Measurements from ENCODE around the gene STIMATE. TPM values are rescaled to one million over a fixed set of nuclear protein-coding genes. Genes with fewer than 3 reads are reported as not detected.
A peak's percentile ranks its signal among the peaks of the same experiment; 100 is the strongest.

Gene STIMATE
- polyA plus RNA-seq (2014; cell fraction: cytosol; rRNA removed), result 11.1 and 19.4 TPM in 2 replicates
- 21.7 and 26.9 TPM in 2 replicates for polyA plus RNA-seq (2014; cell fraction: nucleus; rRNA removed)

GRCh38 chr3:52897130-52898122 is at the start of gene STIMATE:
Gene STIMATE, minus strand, starts transcription at chr3:52897548. Its CDS starts 98 bp downstream, at chr3:52897450.
- peak; percentile 69 for DNase-seq (ENCODE audit: low spot score)

DNA sequence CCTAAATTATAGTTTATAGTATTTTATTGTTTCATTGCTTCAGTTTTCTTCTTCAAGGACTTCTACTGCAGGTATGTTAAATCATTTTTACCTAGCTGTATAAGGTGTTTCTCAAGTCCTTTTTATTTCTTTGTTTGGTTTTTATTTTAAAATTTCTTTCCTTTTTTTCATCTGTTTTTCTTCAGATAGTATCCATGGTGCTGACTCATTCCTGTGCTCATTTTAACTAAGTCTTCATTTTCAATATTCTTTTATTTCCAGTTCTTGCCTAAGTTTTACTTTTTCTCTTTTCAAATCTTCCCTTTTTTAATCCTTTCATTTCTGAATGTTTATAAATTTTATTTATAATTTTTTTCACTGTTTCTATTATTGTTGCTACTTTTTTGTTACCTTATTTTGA is 42.3 kb upstream of the STIMATE start:
- DNase-seq (ENCODE audit: low spot score), result no peak

DNA sequence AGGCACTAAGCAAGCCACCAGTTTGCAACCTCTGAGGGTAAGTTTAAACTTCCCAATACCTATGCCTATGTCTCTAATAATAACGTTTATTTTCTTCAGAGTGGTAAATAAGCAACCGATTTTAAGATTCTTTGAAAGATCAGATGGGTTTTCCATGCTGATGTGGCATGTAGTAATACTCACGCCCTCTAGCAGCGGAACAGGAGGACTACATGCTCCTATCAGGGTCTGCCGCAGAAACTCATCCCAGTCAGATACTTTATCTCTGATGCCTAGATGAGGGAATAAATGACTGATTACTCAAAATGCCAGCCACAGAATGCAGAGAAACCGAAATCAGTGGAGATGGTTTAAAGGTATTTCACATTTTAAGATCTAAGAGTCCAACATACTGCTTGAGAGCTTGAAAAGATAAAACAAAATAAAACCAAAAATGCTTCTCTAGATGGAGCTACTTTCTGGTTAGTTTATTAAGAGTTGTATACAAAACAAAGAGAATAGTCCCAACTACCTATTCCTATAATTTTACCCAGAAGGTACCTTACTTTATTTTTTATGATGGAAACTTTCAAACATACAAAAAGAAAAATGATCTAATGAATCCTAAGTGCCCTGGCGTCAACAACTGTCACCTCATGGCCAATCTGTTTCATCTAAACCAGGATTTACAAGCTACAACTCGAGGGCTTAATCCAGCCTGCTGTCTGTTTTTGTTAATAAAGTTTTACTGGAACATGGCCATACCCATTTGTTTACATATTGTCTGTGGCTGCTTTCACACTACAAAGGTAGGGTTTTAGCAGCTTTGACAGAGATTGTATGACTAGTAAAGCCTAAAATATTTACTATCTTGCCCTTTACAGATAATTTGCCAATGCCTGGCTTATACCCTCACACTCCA is 37.5 kb upstream of the STIMATE start:
- peak; percentile 38 for DNase-seq (ENCODE audit: low spot score)

- DNase-seq (ENCODE audit: low spot score), result no peak
These were observed 34.5 kb upstream of the STIMATE start for GRCh38 chr3:52931889-52932288.

DNA sequence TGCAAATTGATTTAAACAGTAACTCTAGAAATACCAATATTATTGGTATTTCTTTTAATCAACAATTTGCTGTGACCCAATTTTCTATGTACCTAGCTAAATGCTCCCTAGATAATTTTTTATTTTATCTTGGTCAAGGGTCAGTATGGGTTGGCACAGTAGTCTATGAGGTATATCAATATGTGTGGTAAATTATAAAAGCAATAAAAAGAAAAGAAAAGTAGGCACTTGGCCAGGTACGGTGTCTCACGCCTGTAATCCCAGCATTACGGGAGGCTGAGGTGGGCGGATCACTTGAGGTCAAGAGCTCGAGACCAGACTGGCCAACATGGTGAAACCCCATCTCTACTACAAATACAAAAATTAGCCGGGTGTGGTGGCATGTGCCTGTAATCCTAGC is 34.0 kb upstream of the STIMATE start:
- DNase-seq (ENCODE audit: low spot score), result no peak

GRCh38 chr3:52930748-52931147 is 33.4 kb upstream of the STIMATE start:
- DNase-seq (ENCODE audit: low spot score), result no peak

DNA sequence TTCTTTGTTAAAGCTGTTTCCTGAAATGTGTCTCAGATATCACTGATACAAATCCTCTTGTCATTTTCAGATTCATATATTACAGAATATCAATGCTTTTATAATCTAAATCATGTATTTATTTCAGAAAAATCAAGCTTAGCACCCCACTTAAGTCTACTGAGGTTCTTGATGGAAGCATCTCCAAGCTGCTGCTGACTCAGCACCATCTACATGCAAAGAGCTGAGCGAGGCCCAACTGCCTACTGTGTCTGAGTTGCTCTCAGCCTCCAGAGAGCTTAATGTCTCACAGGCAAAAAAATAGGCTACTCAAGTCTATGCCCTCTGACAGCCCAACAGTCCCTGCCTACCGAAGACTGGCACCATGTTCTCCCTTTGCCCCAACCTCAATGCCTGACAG is 29.2 kb upstream of the STIMATE start:
- no peak for DNase-seq (ENCODE audit: low spot score)

GRCh38 chr3:52925405-52926313 is 28.3 kb upstream of the STIMATE start:
- DNase-seq (ENCODE audit: low spot score), result peak; percentile 31

- no peak for DNase-seq (ENCODE audit: low spot score)
These were observed 26.6 kb upstream of the STIMATE start for GRCh38 chr3:52923963-52924362.

DNA sequence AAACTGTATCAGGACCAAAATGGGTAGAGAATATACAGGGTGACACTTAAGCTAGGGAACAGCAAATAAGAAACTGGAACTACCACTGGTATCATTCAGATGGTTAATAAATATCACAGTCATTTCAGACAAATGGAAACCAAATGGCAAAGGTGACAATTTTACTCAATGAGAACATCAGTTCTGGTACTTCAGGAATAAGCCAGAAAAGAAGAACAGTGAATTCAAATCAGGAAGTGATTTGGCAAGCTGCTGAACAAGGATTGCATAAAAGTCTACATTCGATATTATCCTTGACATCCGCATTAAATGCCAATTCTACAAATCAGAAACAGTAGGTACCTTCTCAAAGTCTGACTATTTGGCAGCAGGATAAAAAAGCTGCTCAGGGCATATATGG is 23.5 kb upstream of the STIMATE start:
- DNase-seq (ENCODE audit: low spot score), result no peak

DNA sequence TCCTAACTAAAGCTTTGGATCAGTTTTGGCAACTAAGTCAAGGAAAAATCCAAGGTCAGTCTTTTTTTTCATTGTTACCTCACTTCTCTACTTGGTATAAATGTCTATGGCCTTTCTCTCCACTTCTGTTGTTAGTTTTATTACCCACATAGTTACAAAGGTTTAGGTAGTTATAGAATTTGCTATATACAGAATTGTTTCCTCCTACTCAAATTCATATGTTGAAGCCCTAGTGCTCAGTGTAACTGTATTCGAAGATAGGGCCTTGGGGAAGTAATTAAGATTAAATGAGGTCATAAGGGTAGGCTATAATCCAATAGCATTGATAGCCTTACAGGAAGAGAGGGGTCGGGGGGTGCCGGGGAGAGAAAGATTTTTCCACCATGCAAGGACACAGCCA is 19.7 kb upstream of the STIMATE start:
- DNase-seq (ENCODE audit: low spot score), result no peak

GRCh38 chr3:52915294-52915693 is 17.9 kb upstream of the STIMATE start:
- no peak for DNase-seq (ENCODE audit: low spot score)

DNA sequence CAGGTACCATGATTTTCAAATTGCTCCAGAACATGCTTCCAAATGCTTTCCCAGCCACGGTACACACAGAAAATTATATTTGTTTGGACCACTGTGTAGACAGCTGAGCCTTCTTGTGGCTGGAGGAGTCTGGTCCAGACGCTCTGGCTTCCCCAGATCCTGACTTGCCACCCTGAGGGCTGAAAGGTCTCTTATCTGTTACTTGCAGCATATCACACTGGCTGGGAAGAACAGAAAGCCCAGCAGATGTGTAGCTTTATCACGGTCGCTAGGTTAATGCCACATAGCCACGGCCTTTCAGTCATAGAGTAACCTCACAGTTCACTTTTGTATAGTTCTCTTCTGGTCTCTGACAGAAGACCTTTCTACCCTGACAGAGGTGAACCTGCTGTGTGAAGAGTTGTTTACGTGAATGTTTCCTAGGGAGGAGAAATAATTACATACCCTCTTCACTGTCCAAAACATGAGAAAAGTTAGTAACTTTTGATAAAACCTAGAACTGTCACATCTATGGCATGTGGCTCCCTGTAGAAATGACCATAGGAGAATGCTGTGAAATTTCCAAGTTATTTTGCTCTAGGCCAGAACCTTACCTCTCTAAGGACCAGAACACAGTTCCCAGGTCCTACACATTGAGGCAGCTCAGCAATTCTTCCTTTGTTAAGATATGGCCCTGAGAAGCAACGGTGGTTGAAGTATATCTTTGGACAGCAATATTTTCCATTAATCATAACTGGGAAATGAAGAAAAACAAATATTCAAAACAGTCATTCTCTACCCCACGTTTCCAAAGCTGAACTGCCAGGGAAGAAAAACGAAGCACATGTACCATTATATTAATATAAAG is 15.8 kb upstream of the STIMATE start:
- DNase-seq (ENCODE audit: low spot score), result no peak

DNA sequence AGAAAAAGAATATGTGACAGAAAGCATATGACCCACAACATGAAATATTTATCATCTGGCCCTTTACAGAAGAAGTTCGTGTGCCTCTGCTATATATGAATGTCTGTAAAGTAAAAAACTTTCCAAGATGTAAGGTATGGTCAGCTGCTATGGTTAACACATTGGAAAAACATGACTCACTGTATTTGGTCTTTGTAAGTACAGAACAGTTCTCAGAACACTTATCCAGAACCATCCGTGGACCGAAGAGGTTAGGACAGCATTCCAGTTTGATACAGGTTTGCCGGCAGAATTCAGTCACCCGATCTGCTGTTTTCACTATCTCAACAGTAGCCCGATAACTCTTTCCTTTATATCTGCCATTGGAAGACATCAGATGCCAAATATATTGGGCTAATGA is 13.5 kb upstream of the STIMATE start:
- no peak for DNase-seq (ENCODE audit: low spot score)

- no peak for DNase-seq (ENCODE audit: low spot score)
These were observed 10.1 kb upstream of the STIMATE start for GRCh38 chr3:52907497-52907896.

DNA sequence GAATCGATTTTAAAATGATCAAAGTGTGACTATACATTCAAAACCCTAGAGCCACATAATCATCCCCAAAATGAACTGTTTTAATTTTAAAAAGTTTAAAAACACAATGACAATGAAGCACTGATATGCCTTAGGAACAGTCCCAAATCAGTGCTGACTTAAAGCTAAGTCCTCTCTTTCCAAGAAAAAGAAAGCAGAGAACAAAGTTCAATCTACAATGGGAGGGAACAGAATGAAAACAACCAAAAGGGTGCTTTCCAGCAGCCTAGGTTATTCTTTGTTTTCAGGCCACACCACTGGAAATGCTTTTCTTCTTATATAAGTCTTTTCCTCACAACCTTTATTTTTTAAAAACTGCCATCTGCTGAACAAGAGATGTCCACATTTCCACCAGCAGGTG is 7.2 kb upstream of the STIMATE start:
- DNase-seq (ENCODE audit: low spot score), result no peak

DNA sequence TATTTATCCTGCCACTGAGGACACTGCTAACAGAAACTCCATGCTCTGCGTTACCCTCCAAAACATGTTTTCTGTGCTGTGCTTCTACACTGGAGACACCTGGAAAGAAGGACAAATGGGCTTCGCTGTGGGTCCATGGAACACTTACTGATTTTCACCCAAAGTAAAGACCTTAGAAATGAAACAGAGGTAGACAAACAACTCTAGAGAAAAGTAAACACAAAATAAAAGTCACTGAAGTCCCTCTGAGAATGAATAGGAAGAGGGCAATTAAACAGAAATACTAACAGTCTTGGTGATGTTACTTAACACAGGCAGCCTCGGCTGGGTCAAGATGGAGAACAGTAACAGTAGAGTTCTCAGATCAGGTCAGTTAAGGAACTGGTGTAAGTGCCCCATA is 6.7 kb upstream of the STIMATE start:
- no peak for DNase-seq (ENCODE audit: low spot score)

DNA sequence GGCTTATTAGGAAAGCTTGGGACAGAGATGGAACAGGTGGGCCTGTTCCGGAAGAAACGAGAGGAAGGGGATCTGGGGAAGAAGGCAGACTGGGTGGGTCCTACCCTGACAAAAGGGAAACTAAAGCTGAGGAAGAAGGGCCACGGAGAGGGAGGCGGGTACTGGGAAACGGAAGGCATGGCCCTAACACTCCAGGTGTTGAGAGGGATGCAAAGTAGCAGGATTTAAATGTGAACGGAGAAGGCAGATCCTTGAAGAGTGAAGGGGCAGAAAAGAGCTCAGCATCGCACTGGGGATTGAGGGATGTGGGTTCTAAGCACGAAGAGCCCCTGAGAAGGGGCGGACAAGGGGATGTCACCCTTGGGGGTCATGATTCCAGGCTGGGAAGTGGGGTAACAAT is 735 bp downstream of the STIMATE start:
- no peak for DNase-seq (ENCODE audit: low spot score)

GRCh38 chr3:52896151-52896550 is 1.2 kb downstream of the STIMATE start:
- no peak for DNase-seq (ENCODE audit: low spot score)

DNA sequence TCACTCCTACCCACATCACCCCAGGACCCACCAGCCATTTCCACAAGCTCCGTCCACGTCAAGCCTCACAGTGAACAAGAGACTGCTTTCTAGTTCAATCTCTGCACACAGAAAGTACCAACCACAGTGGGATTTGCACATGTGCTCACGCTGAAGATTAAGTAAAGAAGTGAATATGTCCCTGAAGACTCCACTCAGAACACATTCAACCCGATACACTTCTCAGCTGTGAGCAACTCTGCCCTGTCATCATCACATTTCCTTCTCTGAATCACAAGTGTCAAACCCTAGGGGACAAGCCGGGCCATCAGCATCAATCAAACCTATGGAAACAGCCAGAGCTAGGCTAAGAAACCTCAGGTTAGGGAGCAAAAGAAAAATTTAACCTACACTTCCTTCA is 1.9 kb downstream of the STIMATE start:
- DNase-seq (ENCODE audit: low spot score), result no peak

Data from SK-N-DZ (cell line).